HL-60 (cell line): ENCODE measurements around the gene CASP1.
"Not testable (repeated sequence)": the region's sequence is repeated elsewhere in the genome, so short reads cannot be mapped to it uniquely, and the experiment has no call there.

Experiments used
- DNase-seq, 2 experiments: peaks; one replicate each; pipeline ENCODE4 v3.0.0-alpha.2; 2010 to 2020; ENCODE audit warnings: low read depth in 1 of 2, low spot score in 1 of 2
- H3K27ac ChIP-seq: fragments of 250-450 bp; sonication (Bioruptor Pico); replicated peaks from 2 replicates; pipeline ENCODE4 v1.5.1; 2020; ENCODE audit warnings: mild to moderate bottlenecking, moderate library complexity
- H3K27me3 ChIP-seq: fragments of 250-450 bp; sonication (Bioruptor Pico); 2 replicates; pipeline ENCODE4 v1.5.1; 2021; ENCODE audit warnings: mild to moderate bottlenecking, moderate library complexity; ENCODE audit not compliant: insufficient read depth, poor library complexity, severe bottlenecking
- H3K4me3 ChIP-seq: replicated peaks from 2 replicates; pipeline ENCODE4 v1.5.1; 2011; ENCODE audit warnings: mild to moderate bottlenecking, control low read depth, low read length; ENCODE audit not compliant: insufficient read depth
- GABPA ChIP-seq: IDR thresholded peaks from 2 replicates; pipeline ENCODE4 v1.6.1; 2012; ENCODE audit warnings: low read depth
- POLR2AphosphoS5 ChIP-seq: IDR thresholded peaks from 2 replicates; pipeline ENCODE4 v1.6.1; 2012; ENCODE audit warnings: low read depth
- SPI1 ChIP-seq: IDR thresholded peaks from 2 replicates; pipeline ENCODE4 v1.6.1; 2012; ENCODE audit warnings: low read depth, mild to moderate bottlenecking, borderline replicate concordance
- TF ChIP-seq, protein P1 (sequence below): IDR thresholded peaks from one replicate; pipeline ENCODE4 v1.5.1; 2011; ENCODE audit warnings: low read length, control low read depth, inconsistent platforms; ENCODE audit not compliant: insufficient read depth
- TF ChIP-seq, protein P2 (sequence below): IDR thresholded peaks from 2 replicates; pipeline ENCODE4 v1.6.1; 2012; ENCODE audit warnings: low read depth; ENCODE audit not compliant: insufficient replicate concordance

The CASP1 gene

DNA sequence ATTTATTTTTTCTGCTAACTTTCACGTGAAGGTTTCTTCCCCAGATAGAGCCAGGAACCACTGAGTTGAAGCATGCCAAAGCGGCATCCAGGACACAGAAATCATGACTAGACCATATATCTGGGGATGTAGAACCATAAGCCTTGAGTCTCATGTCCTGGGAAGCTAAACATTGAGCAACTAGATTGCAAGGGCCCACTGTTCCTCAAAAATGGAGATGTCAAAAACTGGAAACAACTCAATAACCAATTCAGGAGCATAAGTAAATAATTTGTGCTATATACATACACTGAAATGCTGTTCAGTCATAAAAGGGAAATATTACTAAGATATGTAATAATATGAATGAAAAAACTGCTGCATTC, 39.2 kb upstream of the CASP1 start:
- DNase-seq, result no peak
- H3K4me3 ChIP-seq, result no peak overlapping the region
- H3K27ac ChIP-seq, result no peak overlapping the region
- TF ChIP-seq, protein P1, sequence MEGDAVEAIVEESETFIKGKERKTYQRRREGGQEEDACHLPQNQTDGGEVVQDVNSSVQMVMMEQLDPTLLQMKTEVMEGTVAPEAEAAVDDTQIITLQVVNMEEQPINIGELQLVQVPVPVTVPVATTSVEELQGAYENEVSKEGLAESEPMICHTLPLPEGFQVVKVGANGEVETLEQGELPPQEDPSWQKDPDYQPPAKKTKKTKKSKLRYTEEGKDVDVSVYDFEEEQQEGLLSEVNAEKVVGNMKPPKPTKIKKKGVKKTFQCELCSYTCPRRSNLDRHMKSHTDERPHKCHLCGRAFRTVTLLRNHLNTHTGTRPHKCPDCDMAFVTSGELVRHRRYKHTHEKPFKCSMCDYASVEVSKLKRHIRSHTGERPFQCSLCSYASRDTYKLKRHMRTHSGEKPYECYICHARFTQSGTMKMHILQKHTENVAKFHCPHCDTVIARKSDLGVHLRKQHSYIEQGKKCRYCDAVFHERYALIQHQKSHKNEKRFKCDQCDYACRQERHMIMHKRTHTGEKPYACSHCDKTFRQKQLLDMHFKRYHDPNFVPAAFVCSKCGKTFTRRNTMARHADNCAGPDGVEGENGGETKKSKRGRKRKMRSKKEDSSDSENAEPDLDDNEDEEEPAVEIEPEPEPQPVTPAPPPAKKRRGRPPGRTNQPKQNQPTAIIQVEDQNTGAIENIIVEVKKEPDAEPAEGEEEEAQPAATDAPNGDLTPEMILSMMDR, result no peak
- TF ChIP-seq, protein P2, sequence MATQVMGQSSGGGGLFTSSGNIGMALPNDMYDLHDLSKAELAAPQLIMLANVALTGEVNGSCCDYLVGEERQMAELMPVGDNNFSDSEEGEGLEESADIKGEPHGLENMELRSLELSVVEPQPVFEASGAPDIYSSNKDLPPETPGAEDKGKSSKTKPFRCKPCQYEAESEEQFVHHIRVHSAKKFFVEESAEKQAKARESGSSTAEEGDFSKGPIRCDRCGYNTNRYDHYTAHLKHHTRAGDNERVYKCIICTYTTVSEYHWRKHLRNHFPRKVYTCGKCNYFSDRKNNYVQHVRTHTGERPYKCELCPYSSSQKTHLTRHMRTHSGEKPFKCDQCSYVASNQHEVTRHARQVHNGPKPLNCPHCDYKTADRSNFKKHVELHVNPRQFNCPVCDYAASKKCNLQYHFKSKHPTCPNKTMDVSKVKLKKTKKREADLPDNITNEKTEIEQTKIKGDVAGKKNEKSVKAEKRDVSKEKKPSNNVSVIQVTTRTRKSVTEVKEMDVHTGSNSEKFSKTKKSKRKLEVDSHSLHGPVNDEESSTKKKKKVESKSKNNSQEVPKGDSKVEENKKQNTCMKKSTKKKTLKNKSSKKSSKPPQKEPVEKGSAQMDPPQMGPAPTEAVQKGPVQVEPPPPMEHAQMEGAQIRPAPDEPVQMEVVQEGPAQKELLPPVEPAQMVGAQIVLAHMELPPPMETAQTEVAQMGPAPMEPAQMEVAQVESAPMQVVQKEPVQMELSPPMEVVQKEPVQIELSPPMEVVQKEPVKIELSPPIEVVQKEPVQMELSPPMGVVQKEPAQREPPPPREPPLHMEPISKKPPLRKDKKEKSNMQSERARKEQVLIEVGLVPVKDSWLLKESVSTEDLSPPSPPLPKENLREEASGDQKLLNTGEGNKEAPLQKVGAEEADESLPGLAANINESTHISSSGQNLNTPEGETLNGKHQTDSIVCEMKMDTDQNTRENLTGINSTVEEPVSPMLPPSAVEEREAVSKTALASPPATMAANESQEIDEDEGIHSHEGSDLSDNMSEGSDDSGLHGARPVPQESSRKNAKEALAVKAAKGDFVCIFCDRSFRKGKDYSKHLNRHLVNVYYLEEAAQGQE, result no peak
- no peak for TF ChIP-seq GABPA
- no peak for TF ChIP-seq SPI1
- TF ChIP-seq POLR2AphosphoS5, result no peak
- H3K27me3 ChIP-seq, result no peaks in the 10 kb centered on the region

DNA sequence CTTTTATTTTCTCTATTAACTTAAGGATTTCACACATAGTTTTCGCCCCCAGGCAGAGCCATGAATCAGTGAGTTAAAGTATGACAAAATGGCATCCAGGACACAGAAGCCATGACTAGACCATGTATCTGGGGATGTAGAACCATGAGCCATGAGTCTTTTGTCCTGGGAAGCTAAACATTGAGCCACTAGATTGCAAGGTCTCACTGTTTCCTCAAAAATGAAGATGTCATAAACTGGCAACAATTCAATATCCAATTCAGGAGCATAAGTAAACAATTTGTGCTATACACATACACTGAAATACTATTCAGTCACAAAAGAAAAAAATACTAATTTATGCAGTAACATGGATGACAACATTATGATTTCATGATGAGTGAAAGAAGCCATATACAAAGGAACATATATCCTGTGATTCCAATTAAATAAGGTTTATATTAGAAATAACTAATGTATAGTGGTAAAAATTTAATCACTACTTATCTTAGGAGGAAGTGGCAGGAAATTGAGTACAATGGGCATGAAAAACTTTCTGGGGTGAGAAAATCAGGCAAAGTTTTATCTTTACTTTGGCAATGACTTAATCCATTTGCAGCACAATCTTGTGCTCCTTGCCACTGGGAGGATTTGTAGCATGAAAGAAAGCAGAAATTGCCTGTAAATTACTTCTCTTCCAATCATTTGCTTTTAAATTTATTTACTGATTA, 38.7 kb upstream of the CASP1 start:
- no peak overlapping the region for H3K27ac ChIP-seq
- no peak overlapping the region for H3K4me3 ChIP-seq
- H3K27me3 ChIP-seq, result no peaks in the 10 kb centered on the region
- DNase-seq, result no peak
- TF ChIP-seq, protein P1, result no peak
- no peak for TF ChIP-seq SPI1
- TF ChIP-seq, protein P2, result no peak
- no peak for TF ChIP-seq POLR2AphosphoS5
- no peak for TF ChIP-seq GABPA

DNA sequence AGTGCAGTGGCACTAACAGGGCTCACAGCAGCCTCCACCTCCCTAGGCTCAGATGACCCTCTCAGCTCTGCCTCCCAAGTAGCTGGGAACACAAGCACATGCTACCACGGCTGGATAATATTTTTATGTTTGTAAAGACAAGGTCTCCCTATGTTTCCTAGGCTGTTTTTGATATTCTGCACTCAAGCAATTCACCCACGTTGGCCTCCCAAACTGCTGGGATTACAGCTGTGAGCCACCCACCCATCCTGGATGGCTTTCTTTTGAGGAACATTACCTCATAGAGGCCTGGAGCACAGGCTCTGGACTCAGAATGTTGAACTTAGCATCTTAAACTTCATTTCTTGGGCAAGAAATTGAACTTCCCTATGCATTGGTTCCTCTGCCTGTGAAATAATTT, 37.1 kb upstream of the CASP1 start:
- H3K27ac ChIP-seq, H3K27me3 ChIP-seq, H3K4me3 ChIP-seq, DNase-seq: not testable (repeated sequence)

DNA sequence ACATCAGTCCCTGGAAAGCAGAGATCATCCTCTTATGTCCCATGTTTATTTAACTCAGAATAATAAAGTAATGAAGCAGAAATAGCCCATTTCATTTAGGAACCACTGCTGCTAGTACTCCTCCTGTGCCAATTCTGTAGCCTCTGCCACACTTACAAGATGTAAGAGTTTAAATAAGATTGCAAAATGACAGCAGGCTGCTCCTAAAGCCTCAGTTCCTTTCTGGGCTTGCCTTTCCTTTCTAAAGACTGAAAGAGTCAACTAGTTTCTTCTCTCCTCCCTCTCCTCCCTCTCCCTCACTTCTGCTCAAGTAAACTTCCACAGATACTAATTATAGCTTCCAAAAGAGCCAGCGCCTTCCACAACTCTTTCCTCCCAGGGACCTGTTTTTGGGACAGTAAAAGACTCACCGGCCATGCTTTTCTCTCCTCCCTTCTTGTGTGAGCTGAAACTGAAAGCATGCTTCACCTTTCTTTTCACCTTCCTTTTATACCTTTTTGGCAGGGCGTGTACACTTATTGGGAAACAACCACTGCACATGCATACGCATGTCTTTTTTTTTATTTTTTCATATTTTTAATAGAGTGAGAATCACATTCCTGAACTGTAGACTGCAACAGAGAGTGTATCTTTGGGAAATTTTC, 36.3 kb upstream of the CASP1 start:
- no peak for DNase-seq
- no peak for TF ChIP-seq GABPA
- TF ChIP-seq, protein P2, result no peak
- TF ChIP-seq, protein P1, result no peak
- TF ChIP-seq POLR2AphosphoS5, result no peak
- Histone ChIP-seq H3K4me3 (no peak overlapping the region), H3K27me3 (no peaks in the 10 kb centered on the region), H3K27ac (no peak overlapping the region)
